GM12891 (cell line): ENCODE data around the gene LHFPL4.

Experiments
- POLR2A ChIP-seq: IDR thresholded peaks from 2 replicates; pipeline ENCODE4 v1.6.1; 2011; ENCODE audit warnings: low read depth, low read length, control low read depth
- POLR2AphosphoS5 ChIP-seq: IDR thresholded peaks from 2 replicates; pipeline ENCODE4 v1.6.1; 2011; ENCODE audit warnings: low read depth, low read length, control low read depth

- no peak for TF ChIP-seq POLR2A
- no peak for TF ChIP-seq POLR2AphosphoS5
These were observed 45.7 kb downstream of the LHFPL4 start for GRCh38 chr3:9507586-9508578.
